H1 (cell line): ENCODE results near the gene DPEP2. TPM values are rescaled to one million over a fixed set of nuclear protein-coding genes. Genes with fewer than 3 reads are reported as not detected.

ENCODE experiments used
- CTCF ChIA-PET: fragments of 300-600 bp; sonication (Branson Sonifier 250); formaldehyde crosslinking; loops from one replicate; lab custom pipeline; 2021; ENCODE audit not compliant: partially characterized antibody; lab: Charles Lee
- POLR2A ChIA-PET: fragments of 300-600 bp; sonication (Branson Sonifier 250); formaldehyde crosslinking; loops from one replicate; lab custom pipeline; 2021; ENCODE audit warnings: inconsistent platforms; ENCODE audit not compliant: partially characterized antibody; lab: Charles Lee
- DNase-seq, 2 experiments: peaks; one replicate each; pipeline versions ENCODE4 v3.0.0 to v3.0.0-alpha.2; 2010 to 2022; ENCODE audit warnings: low spot score in 2 of 2, low read depth in 1 of 2, mixed read lengths in 1 of 2
- FAIRE-seq: peaks from 2 replicates; lab custom pipeline; 2011; peaks lifted over from hg19 to GRCh38; lab: Jason Lieb, UNC
- H2AFZ ChIP-seq: 2 replicates; pipeline ENCODE4 v1.8.1; 2012; ENCODE audit warnings: low read length, inconsistent platforms
- H2AK5ac ChIP-seq: 2 replicates; pipeline ENCODE4 v1.6.1; 2013; ENCODE audit warnings: low read depth, low read length
- H2BK120ac ChIP-seq: replicated peaks from 2 replicates; pipeline ENCODE3; 2013; ENCODE audit warnings: low read depth, low read length, inconsistent platforms
- H2BK12ac ChIP-seq: 2 replicates; pipeline ENCODE4 v1.6.1; 2013; ENCODE audit warnings: low read depth, low read length
- H2BK15ac ChIP-seq: 2 replicates; pipeline ENCODE4 v1.6.1; 2013; ENCODE audit warnings: low read length
- H2BK20ac ChIP-seq: 2 replicates; pipeline ENCODE4 v1.6.1; 2013; ENCODE audit warnings: low read length
- H2BK5ac ChIP-seq: 2 replicates; pipeline ENCODE4 v1.6.1; 2013; ENCODE audit warnings: low read depth, low read length
- H3K14ac ChIP-seq: 2 replicates; pipeline ENCODE4 v1.6.1; 2013; ENCODE audit warnings: inconsistent platforms; ENCODE audit not compliant: insufficient read length
- H3K18ac ChIP-seq: 2 replicates; pipeline ENCODE4 v1.6.1; 2013; ENCODE audit warnings: low read length; ENCODE audit errors: extremely low read depth
- H3K23ac ChIP-seq: 2 replicates; pipeline ENCODE4 v1.6.1; 2013; ENCODE audit warnings: inconsistent platforms; ENCODE audit not compliant: insufficient read length
- H3K23me2 ChIP-seq: 2 replicates; pipeline ENCODE4 v1.6.1; 2013; ENCODE audit warnings: low read depth, low read length
- H3K27ac ChIP-seq: 2 replicates; pipeline ENCODE4 v1.6.1; 2011; ENCODE audit warnings: low read depth, low read length, inconsistent platforms
- H3K27me3 ChIP-seq, 4 experiments: replicated peaks in 1 of 4; 1 replicate in 1 of 4; 2 replicates in 3 of 4; pipeline versions ENCODE4 v1.6.1 to v1.8.1; 2011 to 2013; ENCODE audit warnings: low read length in 3 of 4, mild to moderate bottlenecking in 3 of 4, inconsistent platforms in 2 of 4, mixed read lengths in 2 of 4, moderate library complexity in 1 of 4; ENCODE audit not compliant: control insufficient read depth in 3 of 4, insufficient read depth in 3 of 4; ENCODE audit errors: extremely low read depth in 1 of 4
- H3K36me3 ChIP-seq, 4 experiments: 2 replicates each; pipeline versions ENCODE4 v1.6.1 to v1.8.1; 2011 to 2013; ENCODE audit warnings: mild to moderate bottlenecking in 4 of 4, low read length in 3 of 4, moderate library complexity in 2 of 4, control low read depth in 1 of 4, inconsistent platforms in 1 of 4; ENCODE audit not compliant: insufficient read depth in 4 of 4, control insufficient read depth in 2 of 4
- H3K4ac ChIP-seq: replicated peaks from 2 replicates; pipeline ENCODE3; 2013; ENCODE audit warnings: low read length, low read depth, mixed read lengths, inconsistent platforms; ENCODE audit not compliant: insufficient read length
- H3K4me1 ChIP-seq, 4 experiments: replicated peaks in 1 of 4; 1 replicate in 1 of 4; 2 replicates in 3 of 4; pipeline versions ENCODE4 v1.6.1 to v1.8.1; 2011 to 2013; ENCODE audit warnings: low read length in 3 of 4, inconsistent platforms in 2 of 4, mixed read lengths in 1 of 4; ENCODE audit not compliant: insufficient read depth in 4 of 4, control insufficient read depth in 3 of 4
- H3K4me2 ChIP-seq, 2 experiments: 2 replicates each; pipeline versions ENCODE4 v1.6.1 to v1.8.1; 2011 to 2013; ENCODE audit warnings: low read depth in 2 of 2, low read length in 2 of 2, control low read depth in 1 of 2, inconsistent platforms in 1 of 2, mild to moderate bottlenecking in 1 of 2; ENCODE audit not compliant: insufficient read depth in 1 of 2
- H3K4me3 ChIP-seq, 4 experiments: fragments of 200-600, 300-600 bp in 1 of 4; sonication (generic), shearing (Covaris generic), sonication (Bioruptor Twin) in 1 of 4; 2 replicates each; pipeline versions ENCODE4 v1.5.1 to v1.8.1; 2011 to 2016; ENCODE audit warnings: low read length in 4 of 4, low read depth in 3 of 4, control low read depth in 2 of 4, inconsistent platforms in 2 of 4, mild to moderate bottlenecking in 2 of 4, mixed read lengths in 1 of 4, moderate library complexity in 1 of 4; ENCODE audit not compliant: insufficient read depth in 2 of 4; ENCODE audit errors: extremely low read depth in 1 of 4
- H3K56ac ChIP-seq: replicated peaks from 2 replicates; pipeline ENCODE3; 2013; ENCODE audit warnings: low read depth, mild to moderate bottlenecking, mixed read lengths, low read length, inconsistent platforms; ENCODE audit not compliant: insufficient read length
- H3K79me1 ChIP-seq: 2 replicates; pipeline ENCODE4 v1.6.1; 2013; ENCODE audit warnings: low read depth, low read length, control low read depth
- H3K79me2 ChIP-seq, 2 experiments: 2 replicates each; pipeline versions ENCODE4 v1.6.1 to v1.8.1; 2012 to 2013; ENCODE audit warnings: low read length in 2 of 2, mild to moderate bottlenecking in 2 of 2, inconsistent platforms in 1 of 2; ENCODE audit not compliant: insufficient read depth in 2 of 2, control insufficient read depth in 1 of 2
- H3K9ac ChIP-seq, 4 experiments: replicated peaks in 1 of 4; 1 replicate in 1 of 4; 2 replicates in 3 of 4; pipeline versions ENCODE4 v1.6.1 to v1.8.1; 2011 to 2013; ENCODE audit warnings: low read depth in 3 of 4, low read length in 3 of 4, control low read depth in 2 of 4, mild to moderate bottlenecking in 2 of 4, moderate library complexity in 2 of 4, inconsistent platforms in 1 of 4; ENCODE audit errors: extremely low read depth in 1 of 4
- H3K9me3 ChIP-seq, 2 experiments: 2 replicates each; pipeline versions ENCODE4 v1.6.1 to v1.8.1; 2012 to 2013; ENCODE audit warnings: mild to moderate bottlenecking in 2 of 2, moderate library complexity in 2 of 2, control low read depth in 1 of 2, inconsistent platforms in 1 of 2, low read depth in 1 of 2, low read length in 1 of 2, mixed read lengths in 1 of 2; ENCODE audit not compliant: insufficient read depth in 2 of 2
- H4K20me1 ChIP-seq, 2 experiments: replicated peaks in 1 of 2; 2 replicates each; pipeline versions ENCODE3 to v1.8.1; 2011 to 2013; ENCODE audit warnings: inconsistent platforms in 2 of 2, low read length in 2 of 2, mild to moderate bottlenecking in 1 of 2; ENCODE audit not compliant: insufficient read depth in 2 of 2, control insufficient read depth in 1 of 2
- H4K5ac ChIP-seq: 2 replicates; pipeline ENCODE4 v1.6.1; 2013; ENCODE audit warnings: low read length, low read depth, mixed read lengths, inconsistent platforms; ENCODE audit not compliant: insufficient read length
- H4K8ac ChIP-seq: 2 replicates; pipeline ENCODE4 v1.8.0; 2013; ENCODE audit warnings: mild to moderate bottlenecking, moderate library complexity, low read length, inconsistent platforms; ENCODE audit not compliant: insufficient read depth; ENCODE audit errors: extremely low read depth
- H4K91ac ChIP-seq: replicated peaks from 2 replicates; pipeline ENCODE3; 2013; ENCODE audit warnings: low read length, mixed read lengths, inconsistent platforms; ENCODE audit not compliant: insufficient read length
- BACH1 ChIP-seq: IDR thresholded peaks from 2 replicates; pipeline ENCODE4 v1.6.1; 2012; ENCODE audit warnings: low read length, improper control_type of control experiment
- EZH2 ChIP-seq: fragments of 200-600 bp; sonication (generic); IDR thresholded peaks from 2 replicates; pipeline ENCODE4 v1.7.1; 2012; ENCODE audit warnings: low read depth, mild to moderate bottlenecking, moderate library complexity, low read length, inconsistent platforms; ENCODE audit not compliant: severe bottlenecking
- MAFK ChIP-seq: IDR thresholded peaks from 2 replicates; pipeline ENCODE4 v1.6.1; 2012; ENCODE audit warnings: low read depth, mild to moderate bottlenecking, improper control_type of control experiment, low read length
- POLR2AphosphoS5 ChIP-seq: IDR thresholded peaks from 2 replicates; pipeline ENCODE4 v1.6.1; 2011; ENCODE audit warnings: low read depth, low read length
- RAD21 ChIP-seq, 2 experiments: IDR thresholded peaks in 1 of 2; conservative IDR thresholded peaks in 1 of 2; 2 replicates each; pipeline ENCODE4 v1.6.1; 2011; ENCODE audit warnings: low read depth in 2 of 2, low read length in 2 of 2, improper control_type of control experiment in 1 of 2, inconsistent platforms in 1 of 2, mild to moderate bottlenecking in 1 of 2, moderate library complexity in 1 of 2
- WGBS, 2 experiments: shearing (Covaris generic) in 1 of 2; methylation state at CpG; one replicate each; pipeline versions ENCODE4 v1.1.6 to v1.1.7; 2013 to 2015; ENCODE audit warnings: low lambda C conversion rate in 2 of 2, mixed read lengths in 2 of 2, inconsistent platforms in 1 of 2, low coverage in 1 of 2, missing lambda C conversion rate in 1 of 2; ENCODE audit not compliant: insufficient replicate concordance in 2 of 2, insufficient coverage in 1 of 2, insufficient read length in 1 of 2; ENCODE audit errors: extremely low coverage in 1 of 2, missing lambda C conversion rate in 1 of 2; 5-methylcytosine and 5-hydroxymethylcytosine counted together
- polyA plus RNA-seq, 7 experiments: library from polyadenylated mRNA; depleted of rRNA in 3 of 7; stranded (reverse) in 5 of 7; unstranded in 2 of 7; fragments of >200 nt in 5 of 7; fragments of 200-250 nt in 2 of 7; gene quantifications; 1 replicate in 5 of 7; 2 replicates in 1 of 7; 4 replicates in 1 of 7; pipeline versions ENCODE4 v1.2.1 to v1.2.3, GENCODE V29; 2011 to 2013; ENCODE audit warnings: missing spikeins in 2 of 7, mixed read lengths in 2 of 7
- total RNA-seq: library from RNA; stranded (reverse); fragmentation: NEBNext Ultra II Directional; extraction: Animal tissue kit (Norgen Biotek cat#: 25700); gene quantifications from 2 replicates; pipeline ENCODE4 v1.2.1, GENCODE V29; 2021

The DPEP2 gene
- total and polyA plus RNA-seq, 2 of the 8 experiments (the other 6 are each of a cell fraction or from before 2014, with no cell fraction given), result not detected

GRCh38 chr16:67967183-67967957 is 31.9 kb downstream of the DPEP2 start:
- H3K79me2 ChIP-seq, result peaks cover 0 to 4% of the 10 kb centered on the region in 2 experiments; a peak in 2 of 4 replicates
- 0 out of 2 replicates have a peak overlapping the region, but pooled peaks have one; percentile 12 for H2BK15ac ChIP-seq
- H2AFZ ChIP-seq, result no peak overlapping the region
- H3K36me3 ChIP-seq, result peaks cover 0 to 4% (median 1%) of the 10 kb centered on the region in 4 experiments; a peak in 2 of 8 replicates
- H3K18ac ChIP-seq, result 0 out of 2 replicates have a peak overlapping the region, but pooled peaks have one; percentile 32
- H3K23me2 ChIP-seq, result peaks cover 7% of the 10 kb centered on the region; the same call in 1 of the 2 replicates
- no peak overlapping the region for H3K23ac ChIP-seq
- DNase-seq (no peak), FAIRE-seq (no peak)
- peak overlapping the region; percentile 14 to 68 (median 50); a peak in 5 of 7 replicates for H3K9ac ChIP-seq
- peak overlapping the region; percentile 48 to 67 (median 64) for H3K4me3 ChIP-seq
- no peak overlapping the region for H2BK20ac ChIP-seq
- TF ChIP-seq RAD21 (IDR thresholded peaks at IDR 0.05 in 1 of 2, conservative IDR thresholded peaks at IDR 0.05 in 1 of 2; ENCODE audit: low read depth in 2 of 2, low read length in 2 of 2) (no peak), POLR2AphosphoS5 (no peak), EZH2 (no peak), MAFK (no peak), BACH1 (no peak)
- H3K56ac ChIP-seq, result no peak overlapping the region
- WGBS, 2 experiments, result 39% methylated on average over 18 of the region's 18 CpGs; no CpG with 5 or more reads in 1 of the 2 experiments
- peaks cover 6 to 25% (median 19%) of the 10 kb centered on the region in 4 experiments for H3K4me1 ChIP-seq
- H3K4me2 ChIP-seq, result peak overlapping the region; percentile 75 to 77
- no peak overlapping the region for H2BK120ac ChIP-seq
- H2AK5ac ChIP-seq, result peak overlapping the region; percentile 71
- peak overlapping the region; percentile 90; the same call in 1 of the 2 replicates for H2BK5ac ChIP-seq
- H3K9me3 ChIP-seq, result no peaks in the 10 kb centered on the region
- H4K91ac ChIP-seq, result no peak overlapping the region
- no peak overlapping the region for H3K4ac ChIP-seq
- ChIA-PET POLR2A (interaction anchor here (0.7 to 3.9 kb wide), 10 partner anchors 10 to 270 kb away, joined by 3 to 26 read pairs (median 5); partner anchors contain the start of genes DDX28, DUS2 and PSMB10), CTCF (interaction anchor here (0.8 to 10.9 kb wide), 5 partner anchors 13 to 110 kb away, joined by 3 to 90 read pairs (median 7); partner anchors contain the start of genes DPEP3 and LCAT)
- H4K8ac ChIP-seq, result no peak overlapping the region
- no peaks in the 10 kb centered on the region for H3K27me3 ChIP-seq
- no peak overlapping the region for H3K14ac ChIP-seq
- H3K79me1 ChIP-seq, result peaks cover 20% of the 10 kb centered on the region; the same call in 1 of the 2 replicates
- H4K20me1 ChIP-seq, result peaks cover 0 to 21% of the 10 kb centered on the region in 2 experiments
- H2BK12ac ChIP-seq, result peak overlapping the region; percentile 70; the same call in 1 of the 2 replicates
- H3K27ac ChIP-seq, result no peak overlapping the region
- H4K5ac ChIP-seq, result no peak overlapping the region
